GM10266 (cell line): ENCODE results near the gene MINDY4.

ENCODE experiments used
- DNase-seq: peaks from one replicate; pipeline ENCODE4 v3.0.0; 2012; ENCODE audit errors: extremely low spot score
- TF ChIP-seq, protein P1 (sequence below): IDR thresholded peaks from 2 replicates; pipeline ENCODE4 v1.5.1; 2012; ENCODE audit warnings: mild to moderate bottlenecking, low read depth; ENCODE audit not compliant: control insufficient read depth, insufficient read depth; ENCODE audit errors: missing control alignments

The MINDY4 gene

DNA sequence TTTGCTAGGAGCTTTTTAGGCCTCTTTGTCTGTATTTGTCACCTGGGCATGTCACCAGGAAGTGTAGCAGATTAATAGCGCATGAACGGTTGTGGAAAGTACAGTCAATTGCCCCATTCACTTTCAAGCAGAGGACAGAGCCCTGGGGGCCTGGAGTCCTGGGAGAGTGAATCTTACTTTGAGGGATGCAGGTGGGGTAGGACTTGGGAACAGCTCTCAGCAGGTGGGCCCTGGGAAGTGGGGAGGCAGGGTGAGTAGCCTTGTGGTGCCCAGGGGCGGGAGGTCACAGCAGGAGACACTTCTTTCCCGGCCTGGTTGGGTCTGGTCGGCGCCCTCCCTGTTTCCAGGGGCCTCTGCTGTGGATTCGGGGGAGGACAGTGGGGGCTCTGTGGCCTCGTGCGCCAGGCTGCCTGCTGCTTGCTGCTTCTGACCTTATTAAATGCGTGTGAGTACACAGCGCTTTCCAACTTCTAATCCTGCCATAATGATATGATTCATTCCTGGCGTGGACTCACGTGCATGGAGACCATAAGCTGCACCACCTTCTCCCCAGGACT, 88.8 kb downstream of the MINDY4 start:
- DNase-seq, result no peak
- TF ChIP-seq, protein P1, sequence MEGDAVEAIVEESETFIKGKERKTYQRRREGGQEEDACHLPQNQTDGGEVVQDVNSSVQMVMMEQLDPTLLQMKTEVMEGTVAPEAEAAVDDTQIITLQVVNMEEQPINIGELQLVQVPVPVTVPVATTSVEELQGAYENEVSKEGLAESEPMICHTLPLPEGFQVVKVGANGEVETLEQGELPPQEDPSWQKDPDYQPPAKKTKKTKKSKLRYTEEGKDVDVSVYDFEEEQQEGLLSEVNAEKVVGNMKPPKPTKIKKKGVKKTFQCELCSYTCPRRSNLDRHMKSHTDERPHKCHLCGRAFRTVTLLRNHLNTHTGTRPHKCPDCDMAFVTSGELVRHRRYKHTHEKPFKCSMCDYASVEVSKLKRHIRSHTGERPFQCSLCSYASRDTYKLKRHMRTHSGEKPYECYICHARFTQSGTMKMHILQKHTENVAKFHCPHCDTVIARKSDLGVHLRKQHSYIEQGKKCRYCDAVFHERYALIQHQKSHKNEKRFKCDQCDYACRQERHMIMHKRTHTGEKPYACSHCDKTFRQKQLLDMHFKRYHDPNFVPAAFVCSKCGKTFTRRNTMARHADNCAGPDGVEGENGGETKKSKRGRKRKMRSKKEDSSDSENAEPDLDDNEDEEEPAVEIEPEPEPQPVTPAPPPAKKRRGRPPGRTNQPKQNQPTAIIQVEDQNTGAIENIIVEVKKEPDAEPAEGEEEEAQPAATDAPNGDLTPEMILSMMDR, result no peak

DNA sequence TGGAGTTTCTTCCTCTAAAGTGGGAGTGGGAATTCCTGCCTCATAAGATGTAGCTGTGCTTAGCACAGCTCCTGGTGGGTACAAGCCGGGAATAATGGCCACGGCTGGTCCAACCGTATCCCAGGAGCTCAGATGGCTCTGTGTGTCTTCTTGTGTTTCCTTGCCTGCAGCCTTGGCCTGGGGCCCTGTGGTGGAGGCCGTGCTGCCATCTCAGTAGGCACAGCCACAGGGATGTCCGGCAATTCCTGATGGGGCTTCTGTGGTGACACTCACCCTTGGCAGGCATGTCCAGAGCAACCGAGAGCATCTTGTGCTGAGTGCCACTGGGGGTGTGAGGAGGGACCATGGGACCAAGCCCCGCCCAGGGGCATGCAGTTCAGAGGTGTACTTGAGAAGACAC, 90.4 kb downstream of the MINDY4 start:
- TF ChIP-seq, protein P1, result no peak

DNA sequence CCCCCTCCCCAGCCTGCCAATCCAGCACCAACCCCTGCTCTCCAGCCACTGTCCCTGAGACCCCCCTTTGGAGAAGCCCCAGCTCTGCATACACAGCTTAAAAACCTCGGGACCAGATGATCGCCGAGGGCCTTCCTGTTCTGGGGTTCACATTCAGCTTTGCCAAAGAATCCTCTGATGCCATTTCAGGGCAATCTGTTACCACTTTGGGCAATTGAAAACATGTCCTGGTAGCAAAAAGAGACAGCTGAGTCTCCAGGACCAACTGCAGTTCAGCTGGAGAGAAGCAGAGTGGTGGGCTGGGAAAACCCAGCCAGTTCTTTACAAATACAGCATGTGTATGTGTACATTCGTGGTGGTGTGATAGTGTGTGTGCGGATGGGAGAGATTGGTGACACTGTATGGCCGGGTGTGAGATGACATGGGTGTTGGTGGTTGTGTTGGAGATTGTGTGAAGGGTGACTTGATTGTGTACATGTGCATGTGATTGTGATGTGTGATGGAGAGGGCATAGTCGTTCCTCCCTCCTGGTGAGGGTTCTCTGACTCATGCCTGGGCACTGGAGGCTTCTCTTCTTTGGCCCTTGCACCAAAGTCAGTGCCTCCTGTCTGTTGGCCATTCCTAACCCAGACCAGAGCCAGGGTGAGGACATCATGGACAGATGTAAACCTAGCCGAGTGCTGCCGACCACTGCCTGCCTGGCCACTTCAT, 91.9 kb downstream of the MINDY4 start:
- TF ChIP-seq, protein P1, result no peak
- DNase-seq, result no peak

More for the DNA sequence above, 90.4 kb downstream of the MINDY4 start:
- DNase-seq, result no peak

DNA sequence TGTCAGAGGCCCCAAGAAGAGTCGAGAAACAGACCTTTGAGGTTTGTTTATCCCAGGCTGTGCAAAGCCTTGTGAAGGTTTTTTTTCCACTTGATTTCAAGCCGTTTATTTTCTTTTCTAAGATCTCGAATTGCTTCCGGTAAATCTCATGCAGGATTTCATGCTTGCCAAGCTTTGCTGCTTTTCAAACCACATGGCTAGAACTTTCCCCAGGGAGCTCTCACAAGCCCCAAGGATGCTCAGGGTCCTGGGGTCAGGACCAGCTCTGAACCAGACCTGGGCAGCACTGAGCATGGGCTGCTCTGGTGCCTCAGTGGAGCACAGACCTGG, 92.5 kb downstream of the MINDY4 start:
- DNase-seq, result no peak
- TF ChIP-seq, protein P1, result no peak

DNA sequence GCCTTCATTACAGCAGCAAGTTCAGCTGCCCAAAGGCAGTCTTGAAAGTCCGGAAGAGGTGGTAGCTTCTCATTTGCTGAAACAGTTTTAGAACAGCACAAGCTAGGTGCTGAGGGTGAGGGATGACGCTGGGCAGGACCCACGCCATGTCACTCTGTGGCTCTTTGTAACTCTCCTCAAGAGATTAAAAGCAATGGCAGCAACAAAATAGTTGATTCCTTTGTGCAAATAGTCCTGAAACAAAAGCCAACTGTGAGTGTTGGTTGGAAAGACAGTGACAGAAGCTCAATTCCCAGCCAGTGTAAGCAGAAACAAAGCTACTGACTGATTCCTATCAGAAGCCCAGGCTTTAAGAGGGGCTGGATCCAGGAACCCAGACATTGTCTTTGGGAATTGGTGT, 92.9 kb downstream of the MINDY4 start:
- DNase-seq, result no peak
- TF ChIP-seq, protein P1, result no peak

DNA sequence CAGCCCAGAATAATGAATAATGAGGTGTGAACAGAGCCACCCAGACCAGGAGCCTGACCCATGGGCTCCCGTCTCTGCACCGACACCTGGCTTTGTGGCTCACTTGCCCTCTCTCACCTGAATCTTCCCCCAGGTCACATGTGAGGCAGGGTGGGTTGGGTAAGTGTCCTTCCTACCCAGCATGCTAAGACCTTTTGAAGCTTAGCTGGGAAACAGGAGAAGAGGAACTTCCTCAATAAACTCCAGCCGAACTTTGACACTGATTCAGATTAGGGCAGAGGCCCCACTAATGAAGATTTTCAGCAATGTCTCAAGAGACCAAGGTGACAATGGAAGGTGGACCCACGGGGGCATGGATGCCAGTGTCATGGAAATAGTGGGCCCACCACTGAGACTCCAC, 93.9 kb downstream of the MINDY4 start:
- DNase-seq, result no peak
- TF ChIP-seq, protein P1, result no peak

DNA sequence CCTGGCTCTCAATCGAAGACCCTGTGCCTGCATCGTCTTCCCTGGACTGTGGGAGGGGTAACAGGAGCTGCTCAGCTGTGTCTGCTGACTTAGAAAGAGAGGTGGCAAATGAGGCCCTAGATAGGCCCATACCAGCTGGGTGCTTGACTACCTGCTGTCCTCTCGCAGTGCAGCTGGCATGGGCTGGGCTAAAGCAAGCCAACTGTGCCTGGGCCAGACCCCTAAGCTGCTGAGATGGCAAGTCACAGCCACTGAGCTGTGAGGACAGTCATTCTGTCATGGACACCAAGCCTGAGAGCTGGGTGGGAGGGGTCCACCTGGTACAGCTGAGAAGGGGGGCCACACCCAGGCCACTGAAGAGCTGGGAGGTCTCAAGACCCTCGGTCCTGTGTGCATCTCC, 94.6 kb downstream of the MINDY4 start:
- no peak for DNase-seq
- TF ChIP-seq, protein P1, result no peak
